ENCODE data around the gene ZEB2. TPM values are rescaled to one million over a fixed set of nuclear protein-coding genes. Genes with fewer than 3 reads are reported as not detected.

The ZEB2 gene
- total RNA-seq, 5 donors from 2014 or later (not counting 1 experiment from before 2014, with no cell fraction given): 8.9 to 106 (median 23.7) TPM

DNA sequence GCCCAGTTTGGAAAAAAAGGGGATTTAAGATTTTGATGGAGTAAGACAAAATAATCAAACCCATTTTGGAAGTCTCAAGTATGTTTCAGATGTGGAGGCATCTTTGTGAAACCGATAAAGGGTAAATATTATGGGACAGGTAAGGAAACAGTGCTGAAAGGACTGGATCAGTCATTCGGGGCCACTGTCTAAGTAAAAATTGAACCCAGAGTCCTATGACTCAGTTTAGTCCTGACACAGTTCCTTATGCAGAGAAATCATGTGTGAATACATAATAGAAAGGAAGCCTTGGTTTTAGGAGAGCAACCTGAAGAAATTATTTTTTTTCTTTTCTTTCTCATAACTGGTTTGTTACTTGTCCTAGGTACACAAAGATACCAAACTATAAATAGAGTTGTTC lies 15.4 kb upstream of the ZEB2 start:
- H3K4me1 Mint-ChIP-seq: no peaks in the 10 kb centered on the region
- H3K27me3 Mint-ChIP-seq: peaks cover 8 to 16% of the 10 kb centered on the region in 2 donors
- H3K4me1 ChIP-seq (ENCODE audit: control insufficient read depth in 1 of 2, extremely low read depth in 1 of 2, insufficient read depth in 2 of 2, low read length in 2 of 2): no peaks in the 10 kb centered on the region
- DNase-seq (no peak), ATAC-seq (replicated peaks in 1 of 4) (no peak)
- H3K27ac ChIP-seq (ENCODE audit: low read length): no peak overlapping the region
- no peaks in the 10 kb centered on the region for H3K27me3 ChIP-seq (replicated peaks in 1 of 2; ENCODE audit: control insufficient read depth in 2 of 2, extremely low read depth in 1 of 2, insufficient read depth in 2 of 2, low read length in 1 of 2)
- no peak overlapping the region for H3K4me3 ChIP-seq (ENCODE audit: control insufficient read depth in 1 of 2, extremely low read depth in 1 of 2, low read length in 1 of 2)
- WGBS (ENCODE audit: insufficient coverage): 100% methylated on average over 1 of the region's 2 CpGs
- H3K9me3 Mint-ChIP-seq: no peaks in the 10 kb centered on the region
- H3K9me3 ChIP-seq: no peaks in the 10 kb centered on the region
- H3K36me3 Mint-ChIP-seq: no peaks in the 10 kb centered on the region
- no peak overlapping the region for H3K27ac Mint-ChIP-seq
- no peak overlapping the region for H3K4me3 Mint-ChIP-seq
- POLR2A ChIA-PET: no interaction called here
- no peaks in the 10 kb centered on the region for H3K36me3 ChIP-seq (ENCODE audit: control insufficient read depth in 2 of 2, extremely low read depth in 1 of 2, insufficient read depth in 1 of 2, low read length in 1 of 2)
- CTCF ChIA-PET: interaction anchor here in 1 of 2 donors (0.6 kb wide), 1 partner anchor 27 kb away, joined by 10 read pairs; no protein-coding TSS in a partner anchor

DNA sequence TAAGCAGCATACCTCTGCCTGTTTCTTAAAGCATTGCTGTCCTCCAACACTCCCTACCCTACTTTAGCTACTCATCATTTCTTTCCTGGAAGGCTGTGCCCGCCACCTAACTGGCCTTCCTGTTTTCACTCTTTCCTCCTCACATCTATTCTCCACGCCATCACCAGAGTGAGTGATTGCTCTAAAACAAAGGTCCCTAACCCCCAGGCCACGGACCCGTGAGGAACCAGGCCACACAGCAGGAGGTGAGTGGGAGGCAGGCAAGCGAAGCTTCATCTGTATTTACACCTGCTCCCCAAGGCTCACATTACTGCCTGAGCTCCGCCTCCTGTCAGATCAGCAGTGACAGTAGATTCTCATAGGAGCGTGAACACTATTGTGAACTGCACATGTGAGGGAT lies 13.3 kb upstream of the ZEB2 start:
- no peaks in the 10 kb centered on the region for H3K9me3 Mint-ChIP-seq
- no peaks in the 10 kb centered on the region for H3K4me1 ChIP-seq (ENCODE audit: control insufficient read depth in 1 of 2, extremely low read depth in 1 of 2, insufficient read depth in 2 of 2, low read length in 2 of 2)
- H3K36me3 Mint-ChIP-seq: no peaks in the 10 kb centered on the region
- no peak overlapping the region for H3K4me3 Mint-ChIP-seq
- H3K27me3 ChIP-seq (replicated peaks in 1 of 2; ENCODE audit: control insufficient read depth in 2 of 2, extremely low read depth in 1 of 2, insufficient read depth in 2 of 2, low read length in 1 of 2): no peaks in the 10 kb centered on the region
- H3K27ac Mint-ChIP-seq: no peak overlapping the region
- H3K27ac ChIP-seq (ENCODE audit: low read length): no peak overlapping the region
- DNase-seq (no peak), ATAC-seq (replicated peaks in 1 of 4) (no peak)
- H3K4me3 ChIP-seq (ENCODE audit: control insufficient read depth in 1 of 2, extremely low read depth in 1 of 2, low read length in 1 of 2): no peak overlapping the region
- WGBS (ENCODE audit: insufficient coverage): 80% methylated on average over 1 of the region's 7 CpGs
- H3K27me3 Mint-ChIP-seq: peaks cover 15 to 26% of the 10 kb centered on the region in 2 donors
- CTCF ChIA-PET: no interaction called here
- no peaks in the 10 kb centered on the region for H3K36me3 ChIP-seq (ENCODE audit: control insufficient read depth in 2 of 2, extremely low read depth in 1 of 2, insufficient read depth in 1 of 2, low read length in 1 of 2)
- no peaks in the 10 kb centered on the region for H3K9me3 ChIP-seq
- H3K4me1 Mint-ChIP-seq: no peaks in the 10 kb centered on the region
- POLR2A ChIA-PET: interaction anchor here (0.6 kb wide), 2 partner anchors 53 to 396 kb away, joined by 5 to 8 read pairs; no protein-coding TSS in a partner anchor

DNA sequence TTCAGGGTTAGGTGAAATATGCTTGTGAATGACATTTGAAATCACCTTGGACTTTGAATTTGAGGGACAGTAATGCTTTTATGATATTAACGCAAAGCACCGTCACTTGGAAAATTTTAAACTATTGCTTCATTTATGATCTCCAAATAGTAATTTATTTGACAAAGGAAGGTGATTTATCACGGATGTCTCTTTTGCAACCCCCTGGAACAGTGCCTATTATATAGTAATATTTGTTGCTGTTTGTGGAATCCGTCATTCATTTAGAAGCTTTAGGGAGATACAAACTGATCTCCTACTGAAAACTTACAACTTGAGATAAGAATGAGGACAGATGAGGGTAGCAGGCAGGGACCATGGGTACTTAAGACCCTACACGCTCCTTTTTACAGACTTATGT lies 10.7 kb upstream of the ZEB2 start:
- no peaks in the 10 kb centered on the region for H3K4me1 ChIP-seq (ENCODE audit: control insufficient read depth in 1 of 2, extremely low read depth in 1 of 2, insufficient read depth in 2 of 2, low read length in 2 of 2)
- H3K27ac ChIP-seq (ENCODE audit: low read length): no peak overlapping the region
- Mint-ChIP-seq H3K9me3 (no peaks in the 10 kb centered on the region), H3K4me3 (no peak overlapping the region), H3K4me1 (no peaks in the 10 kb centered on the region), H3K27me3 (peaks cover 21 to 31% of the 10 kb centered on the region in 2 donors), H3K36me3 (no peaks in the 10 kb centered on the region), H3K27ac (no peak overlapping the region)
- DNase-seq (no peak), ATAC-seq (replicated peaks in 1 of 4) (no peak)
- ChIA-PET CTCF (no interaction called here), POLR2A (interaction anchor here in 1 of 2 donors (0.5 kb wide), 1 partner anchor 22 kb away, joined by 3 read pairs; no protein-coding TSS in a partner anchor)
- H3K9me3 ChIP-seq: no peaks in the 10 kb centered on the region
- no peaks in the 10 kb centered on the region for H3K36me3 ChIP-seq (ENCODE audit: control insufficient read depth in 2 of 2, extremely low read depth in 1 of 2, insufficient read depth in 1 of 2, low read length in 1 of 2)
- no peaks in the 10 kb centered on the region for H3K27me3 ChIP-seq (replicated peaks in 1 of 2; ENCODE audit: control insufficient read depth in 2 of 2, extremely low read depth in 1 of 2, insufficient read depth in 2 of 2, low read length in 1 of 2)
- H3K4me3 ChIP-seq (ENCODE audit: control insufficient read depth in 1 of 2, extremely low read depth in 1 of 2, low read length in 1 of 2): no peak overlapping the region
- WGBS (ENCODE audit: insufficient coverage): no CpG with 5 or more reads among the region's 5 CpGs

DNA sequence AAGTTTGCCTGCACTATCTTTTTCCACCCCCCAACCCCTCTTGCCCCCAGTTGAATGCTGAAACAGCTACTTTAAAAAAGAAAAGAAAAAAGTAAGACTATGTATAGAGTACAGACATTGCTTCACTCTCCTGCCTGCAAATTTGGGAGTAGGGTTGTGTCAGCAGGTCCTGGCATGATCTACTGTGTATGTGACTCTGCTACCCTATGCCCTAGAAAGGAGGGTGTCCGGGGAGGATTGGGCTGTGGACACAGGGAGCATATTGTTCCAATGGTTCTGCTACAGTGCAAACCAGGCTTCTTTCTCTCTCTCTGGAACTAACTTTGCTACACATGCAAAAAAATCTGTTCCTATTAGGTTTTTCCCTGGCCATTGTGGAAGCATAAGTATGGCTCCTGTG lies 9.9 kb upstream of the ZEB2 start:
- Histone ChIP-seq H3K9me3 (no peaks in the 10 kb centered on the region), H3K36me3 (ENCODE audit: control insufficient read depth in 2 of 2, extremely low read depth in 1 of 2, insufficient read depth in 1 of 2, low read length in 1 of 2) (no peaks in the 10 kb centered on the region), H3K27ac (ENCODE audit: low read length) (no peak overlapping the region), H3K4me3 (ENCODE audit: control insufficient read depth in 1 of 2, extremely low read depth in 1 of 2, low read length in 1 of 2) (no peak overlapping the region), H3K4me1 (ENCODE audit: control insufficient read depth in 1 of 2, extremely low read depth in 1 of 2, insufficient read depth in 2 of 2, low read length in 2 of 2) (no peaks in the 10 kb centered on the region), H3K27me3 (replicated peaks in 1 of 2; ENCODE audit: control insufficient read depth in 2 of 2, extremely low read depth in 1 of 2, insufficient read depth in 2 of 2, low read length in 1 of 2) (no peaks in the 10 kb centered on the region)
- Mint-ChIP-seq H3K4me3 (no peak overlapping the region), H3K27ac (no peak overlapping the region), H3K36me3 (no peaks in the 10 kb centered on the region), H3K9me3 (no peaks in the 10 kb centered on the region), H3K4me1 (peaks cover 0 to 2% (median 0%) of the 10 kb centered on the region in 3 donors), H3K27me3 (peaks cover 22 to 35% of the 10 kb centered on the region in 2 donors)
- 100% methylated on average over 1 of the region's 1 CpG for WGBS (ENCODE audit: insufficient coverage)
- POLR2A ChIA-PET: interaction anchor here in 1 of 2 donors (0.6 kb wide), 1 partner anchor 83 kb away, joined by 3 read pairs; no protein-coding TSS in a partner anchor
- DNase-seq (no peak), ATAC-seq (replicated peaks in 1 of 4) (no peak)
- CTCF ChIA-PET: interaction anchor here in 1 of 2 donors (0.6 kb wide), 1 partner anchor 80 kb away, joined by 4 read pairs; no protein-coding TSS in a partner anchor

DNA sequence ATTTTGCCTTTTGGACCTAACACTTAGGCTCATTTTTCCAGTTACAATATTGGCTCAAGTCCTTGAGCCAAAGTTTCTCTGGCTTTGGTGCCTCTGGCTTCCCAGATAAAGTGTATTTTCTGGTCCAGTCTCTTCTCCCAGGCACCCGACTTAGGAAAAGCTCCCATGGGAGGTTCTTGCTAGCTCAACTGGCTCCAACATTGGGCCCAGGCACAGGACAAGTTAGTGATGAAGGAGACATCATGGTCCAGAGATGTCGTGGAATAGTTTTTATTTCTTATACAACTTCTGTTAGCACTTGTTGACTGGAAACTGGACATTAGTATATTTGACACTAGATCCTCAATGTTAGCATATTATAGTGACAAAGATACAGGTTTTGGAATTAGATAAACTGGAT lies 8.2 kb upstream of the ZEB2 start:
- Histone ChIP-seq H3K9me3 (no peaks in the 10 kb centered on the region), H3K4me3 (ENCODE audit: control insufficient read depth in 1 of 2, extremely low read depth in 1 of 2, low read length in 1 of 2) (no peak overlapping the region), H3K27ac (ENCODE audit: low read length) (no peak overlapping the region), H3K27me3 (replicated peaks in 1 of 2; ENCODE audit: control insufficient read depth in 2 of 2, extremely low read depth in 1 of 2, insufficient read depth in 2 of 2, low read length in 1 of 2) (peaks cover 0 to 13% of the 10 kb centered on the region in 2 experiments), H3K36me3 (ENCODE audit: control insufficient read depth in 2 of 2, extremely low read depth in 1 of 2, insufficient read depth in 1 of 2, low read length in 1 of 2) (no peaks in the 10 kb centered on the region), H3K4me1 (ENCODE audit: control insufficient read depth in 1 of 2, extremely low read depth in 1 of 2, insufficient read depth in 2 of 2, low read length in 2 of 2) (peaks cover 7 to 14% of the 10 kb centered on the region in 2 experiments)
- ChIA-PET CTCF (no interaction called here), POLR2A (no interaction called here)
- no peak overlapping the region for H3K27ac Mint-ChIP-seq
- H3K9me3 Mint-ChIP-seq: no peaks in the 10 kb centered on the region
- no peaks in the 10 kb centered on the region for H3K36me3 Mint-ChIP-seq
- H3K4me1 Mint-ChIP-seq: peaks cover 9 to 14% (median 12%) of the 10 kb centered on the region in 3 donors
- H3K27me3 Mint-ChIP-seq: peaks cover 24 to 43% of the 10 kb centered on the region in 2 donors
- no CpG with 5 or more reads among the region's 2 CpGs for WGBS (ENCODE audit: insufficient coverage)
- H3K4me3 Mint-ChIP-seq: no peak overlapping the region
- DNase-seq (no peak), ATAC-seq (replicated peaks in 1 of 4) (no peak)

DNA sequence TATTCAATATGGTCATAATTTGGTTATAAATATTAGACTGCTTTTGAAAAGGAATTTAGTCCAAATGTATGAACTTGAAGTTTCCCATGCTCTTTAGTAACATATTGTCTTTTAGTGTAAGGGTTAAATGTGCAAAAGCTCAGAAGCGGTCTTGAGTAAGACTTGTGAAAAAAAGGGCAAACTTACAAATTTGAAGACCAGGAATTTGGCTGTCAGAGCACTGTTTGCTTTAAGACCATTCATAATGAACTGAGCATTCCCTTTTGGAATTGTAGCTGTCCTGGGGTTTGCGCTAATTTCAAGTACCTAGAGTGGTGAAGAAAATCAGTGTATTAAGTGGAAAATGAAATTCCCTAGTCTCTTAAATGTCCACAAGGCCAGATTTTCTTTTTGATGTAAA lies 6.9 kb upstream of the ZEB2 start:
- no peaks in the 10 kb centered on the region for H3K9me3 ChIP-seq
- Mint-ChIP-seq H3K27ac (no peak overlapping the region), H3K36me3 (no peaks in the 10 kb centered on the region), H3K27me3 (peaks cover 34 to 52% of the 10 kb centered on the region in 2 donors), H3K4me3 (no peak overlapping the region), H3K4me1 (peaks cover 16 to 24% (median 22%) of the 10 kb centered on the region in 3 donors), H3K9me3 (no peaks in the 10 kb centered on the region)
- CTCF ChIA-PET: no interaction called here
- DNase-seq (no peak), ATAC-seq (replicated peaks in 1 of 4) (no peak)
- H3K27me3 ChIP-seq (replicated peaks in 1 of 2; ENCODE audit: control insufficient read depth in 2 of 2, extremely low read depth in 1 of 2, insufficient read depth in 2 of 2, low read length in 1 of 2): peaks cover 0 to 19% of the 10 kb centered on the region in 2 experiments
- no peak overlapping the region for H3K4me3 ChIP-seq (ENCODE audit: control insufficient read depth in 1 of 2, extremely low read depth in 1 of 2, low read length in 1 of 2)
- POLR2A ChIA-PET: interaction anchor here in 1 of 2 donors (0.6 kb wide), 1 partner anchor 46 kb away, joined by 3 read pairs; no protein-coding TSS in a partner anchor
- no peaks in the 10 kb centered on the region for H3K36me3 ChIP-seq (ENCODE audit: control insufficient read depth in 2 of 2, extremely low read depth in 1 of 2, insufficient read depth in 1 of 2, low read length in 1 of 2)
- H3K27ac ChIP-seq (ENCODE audit: low read length): no peak overlapping the region
- WGBS (ENCODE audit: insufficient coverage): 100% methylated on average over 1 of the region's 2 CpGs
- peaks cover 8 to 19% of the 10 kb centered on the region in 2 experiments for H3K4me1 ChIP-seq (ENCODE audit: control insufficient read depth in 1 of 2, extremely low read depth in 1 of 2, insufficient read depth in 2 of 2, low read length in 2 of 2)

Measured in T-cell (primary cell).